K562 (cell line): ENCODE results near the gene CCL19. TPM values are rescaled to one million over a fixed set of nuclear protein-coding genes. Genes with fewer than 3 reads are reported as not detected.

ENCODE experiments used
- ATF7 ChIP-seq: fragments of 450-650 bp; IDR thresholded peaks from 2 replicates; pipeline ENCODE4 v1.7.1; 2014; ENCODE audit warnings: mild to moderate bottlenecking, moderate library complexity
- ETV1 ChIP-seq: fragments of 450-650 bp; conservative IDR thresholded peaks from 2 replicates; pipeline ENCODE4 v1.6.1; 2016; ENCODE audit warnings: missing genetic modification characterization, control low read depth, low read depth, missing compliant biosample characterization
- NR2C2 ChIP-seq, 2 experiments: fragments of 200-800 bp in 1 of 2; sonication (Bioruptor generic) in 1 of 2; sonication (generic) in 1 of 2; formaldehyde crosslinking in 1 of 2; IDR thresholded peaks; 2 replicates each; pipeline versions ENCODE4 v1.6.1 to v1.8.0; 2016 to 2022; ENCODE audit warnings: mild to moderate bottlenecking in 1 of 2, missing compliant biosample characterization in 1 of 2, missing genetic modification characterization in 1 of 2, missing genetic modification reagents in 1 of 2
- RFX1 ChIP-seq: fragments of 450-650 bp; IDR thresholded peaks from 2 replicates; pipeline ENCODE4 v1.6.1; 2016; ENCODE audit warnings: mild to moderate bottlenecking, moderate library complexity
- TBL1XR1 ChIP-seq, 2 experiments: IDR thresholded peaks; 2 replicates each; pipeline ENCODE4 v1.6.1; 2012; ENCODE audit warnings: improper control_type of control experiment in 2 of 2, low read length in 2 of 2, mild to moderate bottlenecking in 1 of 2
- TGIF2 ChIP-seq: sonication (generic); formaldehyde crosslinking; IDR thresholded peaks from 2 replicates; pipeline ENCODE4 v1.8.1; 2022; ENCODE audit warnings: mild to moderate bottlenecking, missing genetic modification reagents, moderate library complexity
- polyA plus RNA-seq, 8 experiments: library from polyadenylated mRNA; depleted of rRNA in 4 of 8; stranded (reverse) in 5 of 8; unstranded in 3 of 8; fragments of >200 nt; fragmentation: Nextera tagmentation in 2 of 8; fragmentation: Illumina TruSeq in 1 of 8; extraction: Ambion mirVana in 2 of 8; extraction: Trizol in 1 of 8; gene quantifications; 2 replicates each; pipeline versions ENCODE4 v1.2.1 to v1.2.3, GENCODE V29; 2011 to 2014; ENCODE audit warnings: inconsistent platforms in 1 of 8, missing spikeins in 1 of 8
- total RNA-seq, 7 experiments: library from RNA; depleted of rRNA in 6 of 7; stranded (reverse); fragments of >200 nt in 6 of 7; fragmentation: Illumina TruSeq in 2 of 7; extraction: Trizol in 2 of 7; gene quantifications; 2 replicates each; pipeline versions ENCODE4 v1.2.1 to v1.2.3, GENCODE V29; 2011 to 2021; ENCODE audit warnings: low replicate concordance in 1 of 7
- TF ChIP-seq, protein P1 (sequence below): fragments of 450-650 bp; IDR thresholded peaks from 2 replicates; pipeline ENCODE4 v1.6.1; 2016; ENCODE audit warnings: mild to moderate bottlenecking, moderate library complexity
- TF ChIP-seq, protein P2 (sequence below): sonication (generic); formaldehyde crosslinking; IDR thresholded peaks from 2 replicates; pipeline ENCODE4 v1.8.1; 2023; ENCODE audit warnings: mild to moderate bottlenecking, missing genetic modification reagents
- TF ChIP-seq, protein P3 (sequence below): sonication (generic); formaldehyde crosslinking; IDR thresholded peaks from 2 replicates; pipeline ENCODE4 v1.4.0; 2020; ENCODE audit warnings: mild to moderate bottlenecking, missing genetic modification reagents

CCL19 gene
- total and polyA plus RNA-seq, 9 of the 15 experiments (the other 6 are each of a cell fraction or from before 2014, with no cell fraction given) = not detected

DNA sequence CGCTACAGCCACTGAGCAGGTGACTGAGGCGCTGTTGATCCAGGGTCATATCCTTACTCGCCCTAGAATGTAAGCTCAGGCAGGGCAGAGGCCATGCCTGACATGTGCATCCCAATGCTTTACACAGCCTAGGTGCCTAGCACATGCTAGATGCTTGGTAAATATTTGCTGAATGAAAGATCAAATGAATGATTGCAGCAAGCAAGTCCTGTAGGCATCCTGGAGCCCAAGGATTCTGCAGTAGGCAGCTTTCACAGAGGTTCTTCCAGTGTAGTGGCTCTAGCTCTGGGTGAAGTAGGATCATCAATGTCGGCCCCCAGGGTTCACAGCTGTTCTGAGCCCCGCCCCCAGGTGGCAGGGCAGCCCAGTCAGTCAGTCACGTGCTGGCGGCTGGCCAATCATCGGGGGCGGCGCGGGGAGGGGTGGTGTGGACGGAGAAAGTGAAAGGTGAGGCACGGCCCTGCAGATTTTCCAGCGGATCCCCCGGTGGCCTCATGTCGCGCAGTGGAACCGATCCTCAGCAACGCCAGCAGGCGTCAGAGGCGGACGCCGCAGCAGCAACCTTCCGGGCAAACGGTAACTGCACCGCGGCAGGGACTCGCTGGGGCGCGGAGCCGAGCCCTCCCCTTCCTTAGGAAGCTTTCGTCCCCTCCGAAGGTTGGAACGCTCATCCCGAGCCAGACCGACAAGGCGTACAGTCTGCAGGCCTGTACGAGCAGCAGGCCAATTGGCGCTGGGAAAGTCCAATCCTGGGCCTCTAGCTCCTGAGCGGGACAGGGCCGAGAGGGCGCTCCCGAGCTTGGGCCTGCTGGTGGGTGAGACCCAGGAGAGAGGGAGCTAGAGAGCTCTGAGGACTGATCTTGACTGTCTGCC lies 44.6 kb downstream of the CCL19 start, which contains the start of gene GALT (continued):
- TF ChIP-seq, protein P1, sequence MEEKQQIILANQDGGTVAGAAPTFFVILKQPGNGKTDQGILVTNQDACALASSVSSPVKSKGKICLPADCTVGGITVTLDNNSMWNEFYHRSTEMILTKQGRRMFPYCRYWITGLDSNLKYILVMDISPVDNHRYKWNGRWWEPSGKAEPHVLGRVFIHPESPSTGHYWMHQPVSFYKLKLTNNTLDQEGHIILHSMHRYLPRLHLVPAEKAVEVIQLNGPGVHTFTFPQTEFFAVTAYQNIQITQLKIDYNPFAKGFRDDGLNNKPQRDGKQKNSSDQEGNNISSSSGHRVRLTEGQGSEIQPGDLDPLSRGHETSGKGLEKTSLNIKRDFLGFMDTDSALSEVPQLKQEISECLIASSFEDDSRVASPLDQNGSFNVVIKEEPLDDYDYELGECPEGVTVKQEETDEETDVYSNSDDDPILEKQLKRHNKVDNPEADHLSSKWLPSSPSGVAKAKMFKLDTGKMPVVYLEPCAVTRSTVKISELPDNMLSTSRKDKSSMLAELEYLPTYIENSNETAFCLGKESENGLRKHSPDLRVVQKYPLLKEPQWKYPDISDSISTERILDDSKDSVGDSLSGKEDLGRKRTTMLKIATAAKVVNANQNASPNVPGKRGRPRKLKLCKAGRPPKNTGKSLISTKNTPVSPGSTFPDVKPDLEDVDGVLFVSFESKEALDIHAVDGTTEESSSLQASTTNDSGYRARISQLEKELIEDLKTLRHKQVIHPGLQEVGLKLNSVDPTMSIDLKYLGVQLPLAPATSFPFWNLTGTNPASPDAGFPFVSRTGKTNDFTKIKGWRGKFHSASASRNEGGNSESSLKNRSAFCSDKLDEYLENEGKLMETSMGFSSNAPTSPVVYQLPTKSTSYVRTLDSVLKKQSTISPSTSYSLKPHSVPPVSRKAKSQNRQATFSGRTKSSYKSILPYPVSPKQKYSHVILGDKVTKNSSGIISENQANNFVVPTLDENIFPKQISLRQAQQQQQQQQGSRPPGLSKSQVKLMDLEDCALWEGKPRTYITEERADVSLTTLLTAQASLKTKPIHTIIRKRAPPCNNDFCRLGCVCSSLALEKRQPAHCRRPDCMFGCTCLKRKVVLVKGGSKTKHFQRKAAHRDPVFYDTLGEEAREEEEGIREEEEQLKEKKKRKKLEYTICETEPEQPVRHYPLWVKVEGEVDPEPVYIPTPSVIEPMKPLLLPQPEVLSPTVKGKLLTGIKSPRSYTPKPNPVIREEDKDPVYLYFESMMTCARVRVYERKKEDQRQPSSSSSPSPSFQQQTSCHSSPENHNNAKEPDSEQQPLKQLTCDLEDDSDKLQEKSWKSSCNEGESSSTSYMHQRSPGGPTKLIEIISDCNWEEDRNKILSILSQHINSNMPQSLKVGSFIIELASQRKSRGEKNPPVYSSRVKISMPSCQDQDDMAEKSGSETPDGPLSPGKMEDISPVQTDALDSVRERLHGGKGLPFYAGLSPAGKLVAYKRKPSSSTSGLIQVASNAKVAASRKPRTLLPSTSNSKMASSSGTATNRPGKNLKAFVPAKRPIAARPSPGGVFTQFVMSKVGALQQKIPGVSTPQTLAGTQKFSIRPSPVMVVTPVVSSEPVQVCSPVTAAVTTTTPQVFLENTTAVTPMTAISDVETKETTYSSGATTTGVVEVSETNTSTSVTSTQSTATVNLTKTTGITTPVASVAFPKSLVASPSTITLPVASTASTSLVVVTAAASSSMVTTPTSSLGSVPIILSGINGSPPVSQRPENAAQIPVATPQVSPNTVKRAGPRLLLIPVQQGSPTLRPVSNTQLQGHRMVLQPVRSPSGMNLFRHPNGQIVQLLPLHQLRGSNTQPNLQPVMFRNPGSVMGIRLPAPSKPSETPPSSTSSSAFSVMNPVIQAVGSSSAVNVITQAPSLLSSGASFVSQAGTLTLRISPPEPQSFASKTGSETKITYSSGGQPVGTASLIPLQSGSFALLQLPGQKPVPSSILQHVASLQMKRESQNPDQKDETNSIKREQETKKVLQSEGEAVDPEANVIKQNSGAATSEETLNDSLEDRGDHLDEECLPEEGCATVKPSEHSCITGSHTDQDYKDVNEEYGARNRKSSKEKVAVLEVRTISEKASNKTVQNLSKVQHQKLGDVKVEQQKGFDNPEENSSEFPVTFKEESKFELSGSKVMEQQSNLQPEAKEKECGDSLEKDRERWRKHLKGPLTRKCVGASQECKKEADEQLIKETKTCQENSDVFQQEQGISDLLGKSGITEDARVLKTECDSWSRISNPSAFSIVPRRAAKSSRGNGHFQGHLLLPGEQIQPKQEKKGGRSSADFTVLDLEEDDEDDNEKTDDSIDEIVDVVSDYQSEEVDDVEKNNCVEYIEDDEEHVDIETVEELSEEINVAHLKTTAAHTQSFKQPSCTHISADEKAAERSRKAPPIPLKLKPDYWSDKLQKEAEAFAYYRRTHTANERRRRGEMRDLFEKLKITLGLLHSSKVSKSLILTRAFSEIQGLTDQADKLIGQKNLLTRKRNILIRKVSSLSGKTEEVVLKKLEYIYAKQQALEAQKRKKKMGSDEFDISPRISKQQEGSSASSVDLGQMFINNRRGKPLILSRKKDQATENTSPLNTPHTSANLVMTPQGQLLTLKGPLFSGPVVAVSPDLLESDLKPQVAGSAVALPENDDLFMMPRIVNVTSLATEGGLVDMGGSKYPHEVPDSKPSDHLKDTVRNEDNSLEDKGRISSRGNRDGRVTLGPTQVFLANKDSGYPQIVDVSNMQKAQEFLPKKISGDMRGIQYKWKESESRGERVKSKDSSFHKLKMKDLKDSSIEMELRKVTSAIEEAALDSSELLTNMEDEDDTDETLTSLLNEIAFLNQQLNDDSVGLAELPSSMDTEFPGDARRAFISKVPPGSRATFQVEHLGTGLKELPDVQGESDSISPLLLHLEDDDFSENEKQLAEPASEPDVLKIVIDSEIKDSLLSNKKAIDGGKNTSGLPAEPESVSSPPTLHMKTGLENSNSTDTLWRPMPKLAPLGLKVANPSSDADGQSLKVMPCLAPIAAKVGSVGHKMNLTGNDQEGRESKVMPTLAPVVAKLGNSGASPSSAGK = peak; percentile 63
- TF ChIP-seq ETV1 (tag) (peak; percentile 46; the same call in 1 of the 2 replicates), ATF7 (peak; percentile 86), TBL1XR1 (IDR thresholded peaks at IDR 0.05; ENCODE audit: low read length in 2 of 2) (0 out of 4 replicates have a peak, but pooled peaks of 1 of the 2 experiments have one; percentile 16), NR2C2 (CRISPR knock-in tag; IDR thresholded peaks at IDR 0.05) (no peak), NR2C2 (tag; IDR thresholded peaks at IDR 0.05) (peak; percentile 81), RFX1 (no peak), TGIF2 (CRISPR knock-in tag) (no peak)
- TF ChIP-seq, protein P2, sequence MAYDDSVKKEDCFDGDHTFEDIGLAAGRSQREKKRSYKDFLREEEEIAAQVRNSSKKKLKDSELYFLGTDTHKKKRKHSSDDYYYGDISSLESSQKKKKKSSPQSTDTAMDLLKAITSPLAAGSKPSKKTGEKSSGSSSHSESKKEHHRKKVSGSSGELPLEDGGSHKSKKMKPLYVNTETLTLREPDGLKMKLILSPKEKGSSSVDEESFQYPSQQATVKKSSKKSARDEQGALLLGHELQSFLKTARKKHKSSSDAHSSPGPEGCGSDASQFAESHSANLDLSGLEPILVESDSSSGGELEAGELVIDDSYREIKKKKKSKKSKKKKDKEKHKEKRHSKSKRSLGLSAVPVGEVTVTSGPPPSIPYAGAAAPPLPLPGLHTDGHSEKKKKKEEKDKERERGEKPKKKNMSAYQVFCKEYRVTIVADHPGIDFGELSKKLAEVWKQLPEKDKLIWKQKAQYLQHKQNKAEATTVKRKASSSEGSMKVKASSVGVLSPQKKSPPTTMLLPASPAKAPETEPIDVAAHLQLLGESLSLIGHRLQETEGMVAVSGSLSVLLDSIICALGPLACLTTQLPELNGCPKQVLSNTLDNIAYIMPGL (CRISPR knock-in tag) = 0 out of 2 replicates have a peak, but pooled peaks have one; percentile 54
- TF ChIP-seq, protein P3, sequence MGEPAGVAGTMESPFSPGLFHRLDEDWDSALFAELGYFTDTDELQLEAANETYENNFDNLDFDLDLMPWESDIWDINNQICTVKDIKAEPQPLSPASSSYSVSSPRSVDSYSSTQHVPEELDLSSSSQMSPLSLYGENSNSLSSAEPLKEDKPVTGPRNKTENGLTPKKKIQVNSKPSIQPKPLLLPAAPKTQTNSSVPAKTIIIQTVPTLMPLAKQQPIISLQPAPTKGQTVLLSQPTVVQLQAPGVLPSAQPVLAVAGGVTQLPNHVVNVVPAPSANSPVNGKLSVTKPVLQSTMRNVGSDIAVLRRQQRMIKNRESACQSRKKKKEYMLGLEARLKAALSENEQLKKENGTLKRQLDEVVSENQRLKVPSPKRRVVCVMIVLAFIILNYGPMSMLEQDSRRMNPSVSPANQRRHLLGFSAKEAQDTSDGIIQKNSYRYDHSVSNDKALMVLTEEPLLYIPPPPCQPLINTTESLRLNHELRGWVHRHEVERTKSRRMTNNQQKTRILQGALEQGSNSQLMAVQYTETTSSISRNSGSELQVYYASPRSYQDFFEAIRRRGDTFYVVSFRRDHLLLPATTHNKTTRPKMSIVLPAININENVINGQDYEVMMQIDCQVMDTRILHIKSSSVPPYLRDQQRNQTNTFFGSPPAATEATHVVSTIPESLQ (CRISPR knock-in tag) = 0 out of 2 replicates have a peak, but pooled peaks have one; percentile 17
